ENCODE results near the gene NRXN3.

GRCh38 chr14:79342942-79343341 lies 1172.8 kb downstream of the NRXN3 start:
- no peak for TF ChIP-seq CTCF (conservative IDR thresholded peaks at IDR 0.05 in 1 of 2, IDR thresholded peaks at IDR 0.05 in 1 of 2; ENCODE audit: extremely low read depth in 1 of 2, insufficient read depth in 1 of 2, low read depth in 1 of 2, low read length in 2 of 2)
- no peak for TF ChIP-seq EZH2 (IDR thresholded peaks at IDR 0.05; ENCODE audit: borderline replicate concordance, low read length)

All from mammary epithelial cell (primary cell).